ENCODE results near the gene MLST8. TPM values are rescaled to one million over a fixed set of nuclear protein-coding genes. Genes with fewer than 3 reads are reported as not detected.

MLST8 gene
- polyA plus RNA-seq, 1 donor (not counting 4 experiments of a cell fraction or from before 2014, with no cell fraction given) = 35.7 TPM

- no peaks in the 10 kb centered on the region for H3K9me3 ChIP-seq (ENCODE audit: control insufficient read depth, low read depth, low read length)
- peaks cover 17% of the 10 kb centered on the region for H3K4me1 ChIP-seq (ENCODE audit: control insufficient read depth, extremely low read depth, insufficient read depth, low read length)
- no peak overlapping the region for H3K9ac ChIP-seq (ENCODE audit: control insufficient read depth, extremely low read depth, insufficient read depth, low read length)
- DNase-seq (ENCODE audit: low read depth, low spot score) (no peak), FAIRE-seq (no peak)
- H2AFZ ChIP-seq (ENCODE audit: control insufficient read depth, low read length) = no peak overlapping the region
- peaks cover 28 to 31% of the 10 kb centered on the region in 2 experiments for H3K36me3 ChIP-seq (ENCODE audit: control insufficient read depth in 2 of 2, extremely low read depth in 1 of 2, insufficient read depth in 2 of 2, low read length in 2 of 2)
- peaks cover 18% of the 10 kb centered on the region for H4K20me1 ChIP-seq (ENCODE audit: control insufficient read depth, extremely low read depth, insufficient read depth, low read length)
- H3K79me2 ChIP-seq (ENCODE audit: control insufficient read depth, insufficient read depth, low read length) = peaks cover 27% of the 10 kb centered on the region
- H3K27me3 ChIP-seq (ENCODE audit: control insufficient read depth, extremely low read depth, insufficient read depth, low read length) = no peaks in the 10 kb centered on the region
- no peak overlapping the region for H3K4me3 ChIP-seq (ENCODE audit: control insufficient read depth in 2 of 3, extremely low read depth in 1 of 3, insufficient read depth in 2 of 3, low read depth in 1 of 3, low read length in 3 of 3)
- peak overlapping the region; percentile 67 for H3K27ac ChIP-seq (ENCODE audit: control insufficient read depth, insufficient read depth, low read length)
- H3K4me2 ChIP-seq (ENCODE audit: control insufficient read depth, extremely low read depth, insufficient read depth, low read depth, low read length) = no peak overlapping the region
- TF ChIP-seq EZH2 (IDR thresholded peaks at IDR 0.05; ENCODE audit: low read length) (no peak), CTCF (optimal IDR thresholded peaks at IDR 0.05 in 1 of 3, IDR thresholded peaks at IDR 0.05 in 1 of 3, conservative IDR thresholded peaks at IDR 0.05 in 1 of 3; ENCODE audit: extremely low read depth in 1 of 3, insufficient read depth in 2 of 3, low read length in 3 of 3) (no peak)
- H3K9me1 ChIP-seq (ENCODE audit: control insufficient read depth, extremely low read depth, insufficient read depth, low read length) = no peaks in the 10 kb centered on the region
- dilution Hi-C loops (cut with MboI; ENCODE audit: extremely low pct_ligation_motif_present, low sequenced_read_pairs) = no loop called here
Observed at GRCh38 chr16:2252806-2253148, 47.5 kb downstream of the MLST8 start.

- Histone ChIP-seq H3K4me2 (ENCODE audit: control insufficient read depth, extremely low read depth, insufficient read depth, low read depth, low read length) (no peak overlapping the region), H3K36me3 (ENCODE audit: control insufficient read depth in 2 of 2, extremely low read depth in 1 of 2, insufficient read depth in 2 of 2, low read length in 2 of 2) (peaks cover 30 to 32% of the 10 kb centered on the region in 2 experiments)
- no peak for FAIRE-seq
Observed at GRCh38 chr16:2253293-2253692, 48.0 kb downstream of the MLST8 start.

More at GRCh38 chr16:2253293-2253692, 48.0 kb downstream of the MLST8 start:
- no peak for DNase-seq (ENCODE audit: low read depth, low spot score)
- TF ChIP-seq EZH2 (IDR thresholded peaks at IDR 0.05; ENCODE audit: low read length) (no peak), CTCF (optimal IDR thresholded peaks at IDR 0.05 in 1 of 3, IDR thresholded peaks at IDR 0.05 in 1 of 3, conservative IDR thresholded peaks at IDR 0.05 in 1 of 3; ENCODE audit: extremely low read depth in 1 of 3, insufficient read depth in 2 of 3, low read length in 3 of 3) (no peak)
- peaks cover 19% of the 10 kb centered on the region for H4K20me1 ChIP-seq (ENCODE audit: control insufficient read depth, extremely low read depth, insufficient read depth, low read length)
- no peaks in the 10 kb centered on the region for H3K27me3 ChIP-seq (ENCODE audit: control insufficient read depth, extremely low read depth, insufficient read depth, low read length)
- H3K9me3 ChIP-seq (ENCODE audit: control insufficient read depth, low read depth, low read length) = no peaks in the 10 kb centered on the region
- H3K9ac ChIP-seq (ENCODE audit: control insufficient read depth, extremely low read depth, insufficient read depth, low read length) = no peak overlapping the region
- no peak overlapping the region for H2AFZ ChIP-seq (ENCODE audit: control insufficient read depth, low read length)
- no peak overlapping the region for H3K4me3 ChIP-seq (ENCODE audit: control insufficient read depth in 2 of 3, extremely low read depth in 1 of 3, insufficient read depth in 2 of 3, low read depth in 1 of 3, low read length in 3 of 3)
- H3K4me1 ChIP-seq (ENCODE audit: control insufficient read depth, extremely low read depth, insufficient read depth, low read length) = peaks cover 17% of the 10 kb centered on the region
- H3K79me2 ChIP-seq (ENCODE audit: control insufficient read depth, insufficient read depth, low read length) = peaks cover 31% of the 10 kb centered on the region
- dilution Hi-C loops (cut with MboI; ENCODE audit: extremely low pct_ligation_motif_present, low sequenced_read_pairs) = no loop called here
- no peak overlapping the region for H3K27ac ChIP-seq (ENCODE audit: control insufficient read depth, insufficient read depth, low read length)
- H3K9me1 ChIP-seq (ENCODE audit: control insufficient read depth, extremely low read depth, insufficient read depth, low read length) = no peaks in the 10 kb centered on the region

All from keratinocyte (primary cell).